ENCODE data around the gene BUD23. TPM values are rescaled to one million over a fixed set of nuclear protein-coding genes. Genes with fewer than 3 reads are reported as not detected.

BUD23 gene
- total and polyA plus RNA-seq, 2 donors (not counting 3 experiments of a cell fraction or from before 2014, with no cell fraction given): 62.1 to 64.6 TPM

DNA sequence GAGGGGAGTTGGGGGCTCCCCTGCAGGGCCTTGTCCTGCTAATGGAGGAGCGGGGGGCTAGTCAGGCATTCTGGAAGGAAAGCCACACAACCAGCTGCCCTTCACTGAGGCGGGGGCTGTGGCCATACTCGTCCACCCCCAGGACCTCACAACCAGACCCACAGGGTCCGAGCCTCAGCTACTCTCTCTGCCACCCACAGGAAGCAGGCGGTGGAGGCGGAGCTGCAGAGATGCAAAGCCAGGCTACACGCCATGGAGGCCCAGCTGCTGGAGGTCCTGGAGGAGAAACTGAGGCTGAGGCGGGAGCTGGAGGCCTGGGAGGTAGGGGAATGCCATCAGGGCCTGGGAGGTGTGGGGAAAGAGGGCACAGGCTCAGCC lies 52.1 kb downstream of the BUD23 start:
- FAIRE-seq (no peak), DNase-seq (ENCODE audit: low read depth, low spot score) (no peak)
- H3K79me2 ChIP-seq (ENCODE audit: control insufficient read depth, insufficient read depth, low read length): no peaks in the 10 kb centered on the region
- H3K36me3 ChIP-seq (ENCODE audit: control insufficient read depth in 2 of 2, extremely low read depth in 1 of 2, insufficient read depth in 2 of 2, low read length in 2 of 2): no peaks in the 10 kb centered on the region
- H3K9me3 ChIP-seq (replicated peaks; ENCODE audit: control insufficient read depth, insufficient read depth, low read length): no peaks in the 10 kb centered on the region
- CTCF ChIA-PET: interaction anchor here (0.8 to 5.3 kb wide), 13 partner anchors 9 to 255 kb away, joined by 3 to 106 read pairs (median 5); partner anchors contain the start of gene METTL27
- no peak overlapping the region for H3K4me2 ChIP-seq (ENCODE audit: insufficient read depth, low read length)
- H3K27ac ChIP-seq (ENCODE audit: insufficient read depth, low read depth, low read length): no peak overlapping the region
- H3K4me3 ChIP-seq (replicated peaks in 1 of 3; ENCODE audit: insufficient read depth in 1 of 3, low read depth in 1 of 3, low read length in 3 of 3): no peak overlapping the region
- TF ChIP-seq FOS (IDR thresholded peaks at IDR 0.05; ENCODE audit: borderline replicate concordance, insufficient read depth, low read length) (no peak), EZH2 (IDR thresholded peaks at IDR 0.05; ENCODE audit: borderline replicate concordance, low read depth, low read length, severe bottlenecking) (no peak), POLR2A (IDR thresholded peaks at IDR 0.05; ENCODE audit: low read depth, low read length) (no peak), POLR2AphosphoS5 (IDR thresholded peaks at IDR 0.05; ENCODE audit: insufficient read depth, low read depth, low read length) (no peak)
- TF ChIP-seq, protein P1, sequence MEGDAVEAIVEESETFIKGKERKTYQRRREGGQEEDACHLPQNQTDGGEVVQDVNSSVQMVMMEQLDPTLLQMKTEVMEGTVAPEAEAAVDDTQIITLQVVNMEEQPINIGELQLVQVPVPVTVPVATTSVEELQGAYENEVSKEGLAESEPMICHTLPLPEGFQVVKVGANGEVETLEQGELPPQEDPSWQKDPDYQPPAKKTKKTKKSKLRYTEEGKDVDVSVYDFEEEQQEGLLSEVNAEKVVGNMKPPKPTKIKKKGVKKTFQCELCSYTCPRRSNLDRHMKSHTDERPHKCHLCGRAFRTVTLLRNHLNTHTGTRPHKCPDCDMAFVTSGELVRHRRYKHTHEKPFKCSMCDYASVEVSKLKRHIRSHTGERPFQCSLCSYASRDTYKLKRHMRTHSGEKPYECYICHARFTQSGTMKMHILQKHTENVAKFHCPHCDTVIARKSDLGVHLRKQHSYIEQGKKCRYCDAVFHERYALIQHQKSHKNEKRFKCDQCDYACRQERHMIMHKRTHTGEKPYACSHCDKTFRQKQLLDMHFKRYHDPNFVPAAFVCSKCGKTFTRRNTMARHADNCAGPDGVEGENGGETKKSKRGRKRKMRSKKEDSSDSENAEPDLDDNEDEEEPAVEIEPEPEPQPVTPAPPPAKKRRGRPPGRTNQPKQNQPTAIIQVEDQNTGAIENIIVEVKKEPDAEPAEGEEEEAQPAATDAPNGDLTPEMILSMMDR (IDR thresholded peaks at IDR 0.05; ENCODE audit: extremely low read depth in 1 of 2, insufficient read depth in 1 of 2, low read depth in 1 of 2, low read length in 2 of 2): no peak
- no peaks in the 10 kb centered on the region for H3K9me1 ChIP-seq (replicated peaks; ENCODE audit: control insufficient read depth, extremely low read depth, insufficient read depth, low read length)
- POLR2A ChIA-PET: interaction anchor here (0.6 kb wide), 1 partner anchor 272 kb away, joined by 3 read pairs; no protein-coding TSS in a partner anchor
- H3K9ac ChIP-seq (replicated peaks; ENCODE audit: extremely low read depth, insufficient read depth, low read length): no peak overlapping the region
- no TSS peak for BruUV-seq (replicated peaks)
- no peaks in the 10 kb centered on the region for H4K20me1 ChIP-seq (replicated peaks; ENCODE audit: control insufficient read depth, extremely low read depth, insufficient read depth, low read length)
- peaks cover 9% of the 10 kb centered on the region for H3K4me1 ChIP-seq (ENCODE audit: control insufficient read depth, extremely low read depth, insufficient read depth, low read length)
- dilution Hi-C loops (cut with MboI; ENCODE audit: extremely low pct_ligation_motif_present, low sequenced_read_pairs) (no loop called here), intact Hi-C loops (cut with micrococcal nuclease) (loop anchor here (2.0 kb wide), 2 partner anchors 129 to 213 kb away; partner anchors contain the start of gene BAZ1B)
- H2AFZ ChIP-seq (ENCODE audit: low read depth, low read length): no peak overlapping the region
- no peaks in the 10 kb centered on the region for H3K27me3 ChIP-seq (ENCODE audit: control insufficient read depth in 2 of 2, insufficient read depth in 2 of 2, low read length in 2 of 2)

DNA sequence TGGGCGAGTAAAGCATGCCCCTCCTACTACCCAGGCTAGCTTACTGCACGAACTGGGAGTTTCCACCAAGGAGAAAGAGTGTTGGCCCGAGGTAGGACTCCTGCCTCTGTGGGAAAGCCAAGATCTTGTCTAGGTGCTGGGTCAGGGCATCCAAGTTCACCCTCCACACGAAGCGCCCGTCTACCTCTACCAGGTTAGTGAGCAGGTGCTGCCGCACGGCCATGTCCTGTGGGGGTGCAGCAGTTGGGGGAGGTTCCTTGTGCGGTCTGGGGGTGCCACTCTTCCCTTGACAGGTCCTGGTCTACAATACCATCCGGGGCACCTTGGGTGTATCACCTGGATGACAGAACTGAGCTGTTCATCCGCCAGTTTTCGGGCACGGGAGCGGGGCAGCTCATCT lies 53.5 kb downstream of the BUD23 start:
- Histone ChIP-seq H3K27me3 (ENCODE audit: control insufficient read depth in 2 of 2, insufficient read depth in 2 of 2, low read length in 2 of 2) (no peaks in the 10 kb centered on the region), H3K4me1 (ENCODE audit: control insufficient read depth, extremely low read depth, insufficient read depth, low read length) (peaks cover 8% of the 10 kb centered on the region), H3K9ac (replicated peaks; ENCODE audit: extremely low read depth, insufficient read depth, low read length) (no peak overlapping the region), H3K9me1 (replicated peaks; ENCODE audit: control insufficient read depth, extremely low read depth, insufficient read depth, low read length) (no peaks in the 10 kb centered on the region), H3K79me2 (ENCODE audit: control insufficient read depth, insufficient read depth, low read length) (no peaks in the 10 kb centered on the region), H3K9me3 (replicated peaks; ENCODE audit: control insufficient read depth, insufficient read depth, low read length) (no peaks in the 10 kb centered on the region), H3K4me3 (replicated peaks in 1 of 3; ENCODE audit: insufficient read depth in 1 of 3, low read depth in 1 of 3, low read length in 3 of 3) (no peak overlapping the region), H4K20me1 (replicated peaks; ENCODE audit: control insufficient read depth, extremely low read depth, insufficient read depth, low read length) (no peaks in the 10 kb centered on the region), H3K4me2 (ENCODE audit: insufficient read depth, low read length) (no peak overlapping the region), H2AFZ (ENCODE audit: low read depth, low read length) (no peak overlapping the region), H3K36me3 (ENCODE audit: control insufficient read depth in 2 of 2, extremely low read depth in 1 of 2, insufficient read depth in 2 of 2, low read length in 2 of 2) (no peaks in the 10 kb centered on the region), H3K27ac (ENCODE audit: insufficient read depth, low read depth, low read length) (no peak overlapping the region)
- DNase-seq (ENCODE audit: low read depth, low spot score) (no peak), FAIRE-seq (no peak)
- POLR2A ChIA-PET: no interaction called here
- CTCF ChIA-PET: interaction anchor here (2.7 to 5.3 kb wide), 2 partner anchors 130 to 131 kb away, joined by 22 to 106 read pairs; no protein-coding TSS in a partner anchor
- TF ChIP-seq, protein P2, sequence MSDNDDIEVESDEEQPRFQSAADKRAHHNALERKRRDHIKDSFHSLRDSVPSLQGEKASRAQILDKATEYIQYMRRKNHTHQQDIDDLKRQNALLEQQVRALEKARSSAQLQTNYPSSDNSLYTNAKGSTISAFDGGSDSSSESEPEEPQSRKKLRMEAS (IDR thresholded peaks at IDR 0.05; ENCODE audit: insufficient read depth, insufficient read length): no peak
- TF ChIP-seq FOS (IDR thresholded peaks at IDR 0.05; ENCODE audit: borderline replicate concordance, insufficient read depth, low read length): no peak
- TF ChIP-seq JUN (IDR thresholded peaks at IDR 0.05; ENCODE audit: borderline replicate concordance, insufficient read depth, insufficient read length, low read depth): no peak
- TF ChIP-seq MYC (IDR thresholded peaks at IDR 0.05; ENCODE audit: low read depth, low read length): no peak
- TF ChIP-seq POLR2A (IDR thresholded peaks at IDR 0.05; ENCODE audit: low read depth, low read length): no peak
- no peak for TF ChIP-seq EZH2 (IDR thresholded peaks at IDR 0.05; ENCODE audit: borderline replicate concordance, low read depth, low read length, severe bottlenecking)
- no peak for TF ChIP-seq POLR2AphosphoS5 (IDR thresholded peaks at IDR 0.05; ENCODE audit: insufficient read depth, low read depth, low read length)
- TF ChIP-seq GATA2 (IDR thresholded peaks at IDR 0.05; ENCODE audit: insufficient read depth, insufficient read length, low read depth, low read length): no peak
- TF ChIP-seq, protein P1 (IDR thresholded peaks at IDR 0.05; ENCODE audit: extremely low read depth in 1 of 2, insufficient read depth in 1 of 2, low read depth in 1 of 2, low read length in 2 of 2): no peak
- no TSS peak for BruUV-seq (replicated peaks)
- dilution Hi-C loops (cut with MboI; ENCODE audit: extremely low pct_ligation_motif_present, low sequenced_read_pairs) (no loop called here), intact Hi-C loops (cut with micrococcal nuclease) (no loop called here)

Measured in endothelial cell of umbilical vein (primary cell).